Choroid plexus epithelial cell (primary cell): ENCODE measurements around the gene FOXO1.

Experiments
- DNase-seq: peaks from one replicate; pipeline ENCODE4 v3.0.0-alpha.2; 2010; ENCODE audit warnings: low read depth
- H3K4me3 ChIP-seq: 2 replicates; pipeline ENCODE4 v1.5.1; 2011; ENCODE audit warnings: low read depth, mild to moderate bottlenecking, control low read depth, low read length, moderate library complexity
- TF ChIP-seq, protein P1 (sequence below): conservative IDR thresholded peaks from 2 replicates; pipeline ENCODE4 v1.5.1; 2011; ENCODE audit warnings: low read depth, mild to moderate bottlenecking, control low read depth, inconsistent platforms, low read length, moderate library complexity

FOXO1 gene

DNA sequence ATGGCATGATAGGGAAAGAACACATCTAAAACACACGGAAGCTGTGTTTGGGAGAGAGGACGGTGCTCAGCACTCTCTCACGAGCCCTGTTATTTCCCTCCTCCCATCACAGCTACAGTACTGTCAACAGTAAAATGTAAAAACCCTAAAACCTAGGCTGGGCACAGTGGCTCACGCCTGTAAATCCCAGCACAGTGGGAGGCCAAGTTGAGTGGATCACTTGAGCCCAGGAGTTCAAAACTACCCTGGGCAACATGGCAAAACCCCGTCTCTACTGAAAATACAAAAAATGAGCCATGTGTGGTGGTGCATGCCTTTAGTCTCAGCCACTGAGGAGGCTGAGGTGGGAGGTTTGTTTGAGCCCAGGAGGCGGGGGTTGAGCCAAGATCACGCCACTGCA is 54.8 kb downstream of the FOXO1 start:
- TF ChIP-seq, protein P1, sequence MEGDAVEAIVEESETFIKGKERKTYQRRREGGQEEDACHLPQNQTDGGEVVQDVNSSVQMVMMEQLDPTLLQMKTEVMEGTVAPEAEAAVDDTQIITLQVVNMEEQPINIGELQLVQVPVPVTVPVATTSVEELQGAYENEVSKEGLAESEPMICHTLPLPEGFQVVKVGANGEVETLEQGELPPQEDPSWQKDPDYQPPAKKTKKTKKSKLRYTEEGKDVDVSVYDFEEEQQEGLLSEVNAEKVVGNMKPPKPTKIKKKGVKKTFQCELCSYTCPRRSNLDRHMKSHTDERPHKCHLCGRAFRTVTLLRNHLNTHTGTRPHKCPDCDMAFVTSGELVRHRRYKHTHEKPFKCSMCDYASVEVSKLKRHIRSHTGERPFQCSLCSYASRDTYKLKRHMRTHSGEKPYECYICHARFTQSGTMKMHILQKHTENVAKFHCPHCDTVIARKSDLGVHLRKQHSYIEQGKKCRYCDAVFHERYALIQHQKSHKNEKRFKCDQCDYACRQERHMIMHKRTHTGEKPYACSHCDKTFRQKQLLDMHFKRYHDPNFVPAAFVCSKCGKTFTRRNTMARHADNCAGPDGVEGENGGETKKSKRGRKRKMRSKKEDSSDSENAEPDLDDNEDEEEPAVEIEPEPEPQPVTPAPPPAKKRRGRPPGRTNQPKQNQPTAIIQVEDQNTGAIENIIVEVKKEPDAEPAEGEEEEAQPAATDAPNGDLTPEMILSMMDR = no peak
- no peak overlapping the region for H3K4me3 ChIP-seq
- DNase-seq = no peak

DNA sequence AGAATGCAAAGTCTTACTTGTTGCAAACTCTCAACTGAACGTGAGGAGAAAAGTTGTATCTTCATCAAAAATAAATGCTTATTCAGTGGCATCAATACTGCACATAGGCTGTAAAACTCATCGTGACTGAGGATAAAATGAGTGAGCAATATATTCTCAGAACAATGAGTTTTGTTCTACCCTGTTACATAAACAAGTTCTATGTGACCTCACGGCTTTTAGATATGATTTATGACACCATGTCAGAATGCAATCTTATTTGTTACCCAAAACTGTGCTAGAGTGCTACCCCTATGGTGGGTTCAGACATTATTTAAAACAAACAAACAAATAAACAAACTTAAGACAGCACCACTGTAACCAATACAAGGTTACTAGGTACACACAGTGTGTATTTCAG is 55.4 kb downstream of the FOXO1 start:
- DNase-seq = no peak
- TF ChIP-seq, protein P1 = no peak
- H3K4me3 ChIP-seq = no peak overlapping the region

DNA sequence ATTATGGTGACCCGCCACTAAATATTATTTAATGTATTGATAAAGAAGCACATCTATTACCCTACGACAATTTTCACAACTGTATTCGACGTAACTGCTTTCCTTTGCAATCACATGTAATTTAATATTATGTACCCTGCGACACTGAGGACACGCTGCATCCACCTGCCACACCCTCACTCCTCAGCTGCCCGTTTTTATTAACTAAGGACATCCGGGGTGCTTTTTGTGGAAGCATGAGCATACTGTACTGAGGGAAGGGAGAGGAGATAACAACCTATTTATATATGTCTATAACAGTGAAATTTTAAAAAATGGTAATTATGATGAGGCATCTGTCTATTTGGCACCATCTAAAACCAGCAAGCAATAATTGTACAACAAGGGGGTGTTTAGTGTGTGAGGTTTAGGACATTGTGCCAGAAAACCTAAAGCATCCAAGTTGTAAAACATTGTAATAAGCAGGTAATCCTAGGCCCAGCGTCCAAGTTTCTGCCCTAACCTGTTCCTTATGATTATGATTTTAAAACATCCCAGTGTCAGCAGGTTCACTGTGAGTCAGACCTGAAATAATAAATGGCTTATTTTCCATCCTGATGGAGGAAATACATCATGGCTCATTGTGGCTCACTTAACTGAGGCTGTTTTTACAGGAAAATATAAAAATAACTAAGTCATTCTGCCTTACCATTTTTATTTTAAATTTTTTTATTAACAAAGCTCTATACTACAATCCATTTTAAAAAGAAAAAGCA is 56.3 kb downstream of the FOXO1 start:
- TF ChIP-seq, protein P1 = no peak
- peak; percentile 44 for DNase-seq
- H3K4me3 ChIP-seq = no peak overlapping the region

DNA sequence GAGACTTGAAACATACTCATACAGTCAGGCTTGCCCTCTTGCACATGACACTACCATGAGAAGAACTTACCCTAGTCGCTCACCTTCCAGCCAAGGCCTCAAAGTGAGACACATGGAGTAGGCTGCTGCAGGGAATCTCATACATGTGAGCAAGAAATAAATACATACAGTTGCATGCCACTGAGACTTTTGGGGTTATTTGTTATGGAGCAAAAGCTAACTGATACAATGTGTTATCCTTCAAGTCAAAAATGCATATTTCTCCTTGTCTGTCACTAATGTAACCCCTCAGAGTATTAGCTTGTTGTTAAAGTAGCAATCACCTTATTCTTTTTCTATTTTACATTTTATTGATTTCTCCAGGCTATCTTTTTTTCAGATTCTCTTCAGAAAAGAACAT is 58.1 kb downstream of the FOXO1 start:
- no peak overlapping the region for H3K4me3 ChIP-seq
- TF ChIP-seq, protein P1 = no peak
- DNase-seq = no peak

DNA sequence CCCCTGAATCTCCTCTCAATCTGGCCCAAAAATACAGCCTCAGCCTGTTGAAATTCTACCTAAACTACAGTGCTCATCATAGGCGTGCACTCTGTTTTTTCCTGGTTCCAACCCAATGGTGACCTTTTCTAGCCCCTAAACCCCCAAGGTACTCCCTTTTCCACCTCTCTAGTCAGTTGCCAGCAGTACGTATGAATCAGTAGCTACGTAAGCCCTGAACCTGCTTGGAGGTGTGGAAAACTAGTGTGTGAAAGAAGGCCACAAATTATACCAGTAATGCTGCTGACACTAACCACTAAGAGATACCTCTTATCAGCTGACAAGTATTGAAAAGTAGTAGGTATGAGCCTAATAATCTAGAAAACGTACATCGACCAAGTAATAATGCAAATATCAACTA is 60.9 kb downstream of the FOXO1 start:
- TF ChIP-seq, protein P1 = no peak
- no peak for DNase-seq
- no peak overlapping the region for H3K4me3 ChIP-seq

DNA sequence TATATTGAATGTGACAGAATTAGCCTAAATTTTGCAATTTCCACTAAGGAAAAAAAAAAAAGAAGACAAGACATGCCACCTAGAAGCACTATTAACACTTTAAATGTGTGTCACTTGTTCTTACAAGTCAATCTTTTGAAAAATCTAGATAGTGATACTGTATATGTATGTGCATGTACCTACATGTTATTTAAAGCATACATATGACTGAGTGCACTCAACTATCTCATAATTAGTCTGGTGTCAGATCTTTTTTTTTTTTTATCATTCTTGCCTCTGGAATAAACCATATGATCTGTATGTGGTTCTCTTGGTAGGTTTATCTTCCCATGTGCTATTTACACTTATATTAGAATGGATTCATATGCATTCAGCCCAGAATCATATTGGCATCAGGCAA is 62.3 kb downstream of the FOXO1 start:
- H3K4me3 ChIP-seq = no peak overlapping the region
- TF ChIP-seq, protein P1 = no peak
- DNase-seq = no peak

DNA sequence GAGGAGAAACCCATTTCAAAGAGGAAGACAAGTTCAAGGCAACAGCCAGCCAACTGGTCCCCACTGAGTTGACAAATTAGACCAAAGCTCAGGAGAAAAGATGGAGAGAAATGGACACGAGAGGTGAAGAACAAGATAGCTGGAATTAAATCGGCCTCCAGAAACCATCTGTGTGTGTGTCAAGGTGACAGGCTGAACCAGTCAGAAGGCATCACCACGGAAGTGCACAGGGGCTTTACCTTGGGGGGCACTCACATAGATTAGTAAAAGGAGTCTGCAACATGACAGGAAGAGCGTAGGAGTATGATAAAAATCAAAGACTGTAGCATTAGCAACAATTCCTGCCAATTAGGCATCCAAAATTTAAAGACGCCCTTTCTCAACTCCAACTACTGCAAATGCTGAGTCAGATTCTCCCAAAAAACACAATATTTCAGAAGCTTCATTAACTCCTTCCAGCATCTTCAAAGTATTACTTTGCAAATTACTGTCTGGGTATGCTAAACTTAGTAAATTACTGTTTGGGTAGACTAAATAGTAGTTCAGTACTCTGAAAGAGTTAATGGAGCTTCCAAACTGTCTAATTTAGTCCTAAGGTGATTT is 66.2 kb downstream of the FOXO1 start:
- no peak for DNase-seq
- TF ChIP-seq, protein P1 = no peak

More for the DNA sequence above, 66.2 kb downstream of the FOXO1 start:
- H3K4me3 ChIP-seq = no peak overlapping the region
